GM12878 (cell line): ENCODE data around the gene TTC8. TPM values are rescaled to one million over a fixed set of nuclear protein-coding genes. Genes with fewer than 3 reads are reported as not detected.

ENCODE experiments used
- ATAC-seq: fragments of 200-7000 bp; cut with Tn5 transposase; 3 replicates; pipeline ENCODE4 v1.9.1; 2020; ENCODE audit warnings: mild to moderate bottlenecking, moderate library complexity
- BruUV-seq: library from RNA; stranded (reverse); fragments of 400-500 nt; replicated peaks from 2 replicates; lab custom pipeline; 2021; lab: Mats Ljungman, UMichigan
- CTCF ChIA-PET: fragments of 300-600 bp; sonication (Branson Sonifier 250); formaldehyde crosslinking; extraction: SDS; loops from one replicate; lab custom pipeline; 2021; ENCODE audit warnings: inconsistent platforms; lab: Yijun Ruan, JAX
- POLR2A ChIA-PET: fragments of 350-600 bp; formaldehyde crosslinking; extraction: SDS; loops from one replicate; lab custom pipeline; 2021; ENCODE audit warnings: inconsistent platforms; lab: Charles Lee
- RAD21 ChIA-PET: fragments of 300-600 bp; sonication (Branson Sonifier 250); formaldehyde crosslinking; loops from one replicate; lab custom pipeline; 2023; ENCODE audit warnings: antibody characterized with exemption; ENCODE audit not compliant: unreplicated experiment; lab: Charles Lee
- SMC1A ChIA-PET: fragments of 300-600 bp; sonication (Branson Sonifier 250); formaldehyde crosslinking; loops from one replicate; lab custom pipeline; 2023; ENCODE audit not compliant: unreplicated experiment, uncharacterized antibody; lab: Charles Lee
- DNase-seq: peaks from one replicate; pipeline ENCODE4 v3.0.0-alpha.2; 2011; ENCODE audit warnings: low read depth, low spot score
- FAIRE-seq: peaks from 3 replicates; lab custom pipeline; 2011; peaks lifted over from hg19 to GRCh38; lab: Jason Lieb, UNC
- H2AFZ ChIP-seq: 2 replicates; pipeline ENCODE4 v1.6.0; 2011; ENCODE audit warnings: low read depth, low read length, control low read depth; ENCODE audit not compliant: control insufficient read depth
- H3K27ac ChIP-seq: 2 replicates; pipeline ENCODE4 v1.5.1; 2011; ENCODE audit warnings: control low read depth; ENCODE audit not compliant: control insufficient read depth, insufficient read depth
- H3K27me3 ChIP-seq, 2 experiments: replicated peaks in 1 of 2; 2 replicates each; pipeline versions ENCODE4 v1.6.0 to v1.6.1; 2011; ENCODE audit warnings: low read length in 1 of 2; ENCODE audit not compliant: control insufficient read depth in 2 of 2, insufficient read depth in 2 of 2
- H3K36me3 ChIP-seq, 2 experiments: 2 replicates each; pipeline ENCODE4 v1.5.1; 2011; ENCODE audit warnings: low read length in 1 of 2; ENCODE audit not compliant: control insufficient read depth in 2 of 2, insufficient read depth in 2 of 2
- H3K4me1 ChIP-seq: 2 replicates; pipeline ENCODE4 v1.6.1; 2011; ENCODE audit warnings: mild to moderate bottlenecking, low read length, moderate library complexity, mixed read lengths; ENCODE audit not compliant: control insufficient read depth, insufficient read depth
- H3K4me2 ChIP-seq: 2 replicates; pipeline ENCODE4 v1.6.0; 2011; ENCODE audit warnings: control low read depth; ENCODE audit not compliant: control insufficient read depth, insufficient read depth
- H3K4me3 ChIP-seq: fragments of 200-600 bp; sonication (generic); 2 replicates; pipeline ENCODE4 v1.5.1; 2016
- H3K79me2 ChIP-seq: 2 replicates; pipeline ENCODE4 v1.6.0; 2011; ENCODE audit warnings: low read length; ENCODE audit not compliant: control insufficient read depth, insufficient read depth
- H3K9ac ChIP-seq: 2 replicates; pipeline ENCODE4 v1.8.0; 2011; ENCODE audit warnings: low read length, control low read depth, mixed read lengths; ENCODE audit not compliant: control insufficient read depth, insufficient read depth
- H3K9me3 ChIP-seq: replicated peaks from 3 replicates; pipeline ENCODE4 v1.5.1; 2011; ENCODE audit warnings: mild to moderate bottlenecking, low read length; ENCODE audit not compliant: control insufficient read depth, insufficient read depth
- H4K20me1 ChIP-seq: 2 replicates; pipeline ENCODE4 v1.6.0; 2011; ENCODE audit not compliant: control insufficient read depth, insufficient read depth
- CBX5 ChIP-seq: sonication (generic); IDR thresholded peaks from 2 replicates; pipeline ENCODE4 v1.6.1; 2016; ENCODE audit warnings: low read depth, moderate library complexity, mild to moderate bottlenecking, inconsistent platforms
- CHD4 ChIP-seq: fragments of 200-600 bp; sonication (generic); IDR thresholded peaks from 2 replicates; pipeline ENCODE4 v1.6.1; 2016; ENCODE audit warnings: mild to moderate bottlenecking
- CREM ChIP-seq: IDR thresholded peaks from 2 replicates; pipeline ENCODE4 v1.6.1; 2014; ENCODE audit warnings: antibody characterized with exemption, low read depth
- DPF2 ChIP-seq: fragments of 450-650 bp; IDR thresholded peaks from 2 replicates; pipeline ENCODE4 v1.6.1; 2017; ENCODE audit warnings: mild to moderate bottlenecking
- HDAC2 ChIP-seq: fragments of 200-600 bp; sonication (generic); IDR thresholded peaks from 2 replicates; pipeline ENCODE4 v1.6.1; 2017
- HDAC6 ChIP-seq: fragments of 200-600 bp; sonication (generic); IDR thresholded peaks from one replicate; pipeline ENCODE4 v1.8.0; 2017; ENCODE audit warnings: antibody characterized with exemption; ENCODE audit not compliant: unreplicated experiment
- IKZF1 ChIP-seq: fragments of 450-650 bp; conservative IDR thresholded peaks from 2 replicates; pipeline ENCODE4 v1.6.1; 2017; ENCODE audit warnings: antibody characterized with exemption, mild to moderate bottlenecking
- POLR2A ChIP-seq: IDR thresholded peaks from 2 replicates; pipeline ENCODE4 v1.6.1; 2011; ENCODE audit warnings: low read depth, mild to moderate bottlenecking, low read length
- POLR2AphosphoS5 ChIP-seq: IDR thresholded peaks from 2 replicates; pipeline ENCODE4 v1.6.1; 2011; ENCODE audit warnings: mild to moderate bottlenecking, low read length, inconsistent platforms
- RBBP5 ChIP-seq: fragments of 200-600 bp; sonication (generic); conservative IDR thresholded peaks from 2 replicates; pipeline ENCODE4 v1.6.1; 2016
- TCF3 ChIP-seq: IDR thresholded peaks from 2 replicates; pipeline ENCODE4 v1.6.1; 2012; ENCODE audit warnings: low read depth, mild to moderate bottlenecking, low read length, borderline replicate concordance; ENCODE audit not compliant: insufficient read depth
- WRNIP1 ChIP-seq: IDR thresholded peaks from 2 replicates; pipeline ENCODE4 v1.6.1; 2011; ENCODE audit warnings: low read depth, low read length, improper control_type of control experiment, borderline replicate concordance
- WGBS: methylation state at CpG from one replicate; pipeline ENCODE4 v1.1.6; 2016; ENCODE audit warnings: low lambda C conversion rate; ENCODE audit not compliant: insufficient replicate concordance, insufficient coverage; ENCODE audit errors: missing lambda C conversion rate; 5-methylcytosine and 5-hydroxymethylcytosine counted together
- in situ Hi-C: fragments of 300-500 bp; cut with MboI; formaldehyde crosslinking; loops from 9 replicates; pipeline ENCODE4 v1.14.3; 2018; ENCODE audit warnings: mixed read lengths
- intact Hi-C: fragments of 100-400 bp; cut with micrococcal nuclease; formaldehyde crosslinking; loops from one replicate; pipeline ENCODE4 v1.14.2; 2022; ENCODE audit not compliant: unreplicated experiment
- polyA plus RNA-seq, 11 experiments: library from polyadenylated mRNA; depleted of rRNA in 4 of 11; unstranded in 6 of 11; stranded (reverse) in 5 of 11; fragments of >200 nt; fragmentation: Nextera tagmentation in 4 of 11; fragmentation: Illumina TruSeq in 1 of 11; extraction: Ambion mirVana in 4 of 11; extraction: Trizol in 1 of 11; gene quantifications; 1 replicate in 1 of 11; 2 replicates in 10 of 11; pipeline versions ENCODE4 v1.2.1 to v1.2.3, GENCODE V29; 2011 to 2016; ENCODE audit warnings: inconsistent platforms in 2 of 11, missing spikeins in 2 of 11, low read depth in 1 of 11
- total RNA-seq, 4 experiments: library from RNA; depleted of rRNA in 3 of 4; stranded (reverse); fragments of >200 nt in 3 of 4; fragmentation: Illumina TruSeq in 1 of 4; extraction: Trizol in 1 of 4; gene quantifications; 2 replicates each; pipeline versions ENCODE4 v1.2.1 to v1.2.3, GENCODE V29; 2013 to 2021
- TF ChIP-seq, protein P1 (sequence below): IDR thresholded peaks from 2 replicates; pipeline ENCODE4 v1.6.1; 2012; ENCODE audit warnings: low read depth, low read length, improper control_type of control experiment
- TF ChIP-seq, protein P2 (sequence below): IDR thresholded peaks from 2 replicates; pipeline ENCODE4 v1.6.1; 2011; ENCODE audit warnings: mild to moderate bottlenecking, low read depth, low read length, moderate library complexity; ENCODE audit not compliant: insufficient replicate concordance
- TF ChIP-seq, protein P3 (sequence below): fragments of 450-650 bp; IDR thresholded peaks from 2 replicates; pipeline ENCODE4 v1.6.1; 2017; ENCODE audit warnings: mild to moderate bottlenecking, low read depth, inconsistent platforms; ENCODE audit not compliant: poor library complexity, severe bottlenecking

The TTC8 gene
- total and polyA plus RNA-seq, 10 of the 15 experiments (the other 5 are each of a cell fraction or from before 2014, with no cell fraction given), result 1.5 to 4.6 (median 2.5) TPM

DNA sequence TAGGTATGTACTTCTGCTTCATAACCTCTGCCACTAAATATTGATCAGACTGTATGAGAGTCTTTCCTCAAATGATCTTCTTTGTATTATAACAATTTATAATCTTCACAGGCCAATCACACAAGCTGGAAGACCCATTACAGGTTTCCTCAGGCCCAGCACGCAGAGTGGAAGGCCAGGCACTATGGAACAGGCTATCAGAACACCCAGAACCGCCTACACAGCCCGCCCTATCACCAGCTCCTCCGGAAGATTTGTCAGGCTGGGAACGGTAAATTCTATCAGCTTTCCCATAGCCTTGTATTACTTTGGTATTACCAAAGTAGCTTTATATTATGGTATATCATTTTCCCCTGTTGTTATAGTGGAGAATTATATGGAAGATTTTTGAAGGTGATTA is 16.5 kb downstream of the TTC8 start:
- ChIA-PET SMC1A (no interaction called here), POLR2A (no interaction called here), RAD21 (no interaction called here), CTCF (interaction anchor here (1.4 to 2.6 kb wide), 2 partner anchors 16 to 173 kb away, joined by 3 to 8 read pairs; no protein-coding TSS in a partner anchor)
- H3K27me3 ChIP-seq, result no peaks in the 10 kb centered on the region
- H3K4me1 ChIP-seq, result no peaks in the 10 kb centered on the region
- H2AFZ ChIP-seq, result no peak overlapping the region
- in situ Hi-C loops, result no loop called here
- no peak for TF ChIP-seq POLR2A
- H3K4me2 ChIP-seq, result no peak overlapping the region
- WGBS, result 95% methylated on average over 5 of the region's 5 CpGs
- H4K20me1 ChIP-seq, result no peaks in the 10 kb centered on the region
- H3K79me2 ChIP-seq, result no peaks in the 10 kb centered on the region
- H3K9me3 ChIP-seq, result no peaks in the 10 kb centered on the region
- intact Hi-C loops, result no loop called here
- FAIRE-seq, result no peak
- no peak overlapping the region for H3K4me3 ChIP-seq
- no peak overlapping the region for H3K9ac ChIP-seq
- BruUV-seq, result no TSS peak
- H3K27ac ChIP-seq, result no peak overlapping the region
- no peaks in the 10 kb centered on the region for H3K36me3 ChIP-seq
- no peak for ATAC-seq
- no peak for DNase-seq

DNA sequence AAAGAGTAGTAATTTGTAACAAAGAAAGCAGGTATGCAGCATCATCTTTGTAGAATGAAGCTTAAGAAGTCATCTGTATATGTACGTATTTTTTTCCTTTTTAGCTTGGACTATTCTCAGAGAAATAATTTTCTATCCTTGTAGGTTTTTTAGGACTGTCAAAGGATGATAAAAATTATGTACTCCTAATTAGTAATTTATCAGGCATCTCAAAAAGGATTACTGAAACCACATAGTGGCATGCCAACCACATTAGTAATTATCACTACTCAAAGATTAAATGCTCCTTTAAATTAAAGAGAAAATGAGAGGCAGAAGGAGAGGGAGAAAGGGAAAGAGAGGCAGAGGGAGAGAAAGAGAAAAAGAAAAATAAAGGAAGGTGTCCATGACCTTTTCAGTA is 17.3 kb downstream of the TTC8 start:
- in situ Hi-C loops, result no loop called here
- H2AFZ ChIP-seq, result no peak overlapping the region
- ChIA-PET RAD21 (interaction anchor here (1.2 kb wide), 1 partner anchor 185 kb away, joined by 3 read pairs; no protein-coding TSS in a partner anchor), POLR2A (no interaction called here), CTCF (interaction anchor here (0.8 to 2.6 kb wide), 3 partner anchors 15 to 346 kb away, joined by 3 to 8 read pairs (median 3); no protein-coding TSS in a partner anchor), SMC1A (interaction anchor here (1.5 kb wide), 1 partner anchor 189 kb away, joined by 3 read pairs; no protein-coding TSS in a partner anchor)
- WGBS, result 67% methylated on average over 1 of the region's 1 CpG
- intact Hi-C loops, result no loop called here
- H3K27ac ChIP-seq, result no peak overlapping the region
- no peak overlapping the region for H3K9ac ChIP-seq
- no peaks in the 10 kb centered on the region for H3K79me2 ChIP-seq
- no peak for TF ChIP-seq HDAC6
- TF ChIP-seq IKZF1, result no peak
- TF ChIP-seq, protein P1, sequence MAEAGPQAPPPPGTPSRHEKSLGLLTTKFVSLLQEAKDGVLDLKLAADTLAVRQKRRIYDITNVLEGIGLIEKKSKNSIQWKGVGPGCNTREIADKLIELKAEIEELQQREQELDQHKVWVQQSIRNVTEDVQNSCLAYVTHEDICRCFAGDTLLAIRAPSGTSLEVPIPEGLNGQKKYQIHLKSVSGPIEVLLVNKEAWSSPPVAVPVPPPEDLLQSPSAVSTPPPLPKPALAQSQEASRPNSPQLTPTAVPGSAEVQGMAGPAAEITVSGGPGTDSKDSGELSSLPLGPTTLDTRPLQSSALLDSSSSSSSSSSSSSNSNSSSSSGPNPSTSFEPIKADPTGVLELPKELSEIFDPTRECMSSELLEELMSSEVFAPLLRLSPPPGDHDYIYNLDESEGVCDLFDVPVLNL, result no peak
- TF ChIP-seq DPF2, result no peak
- TF ChIP-seq CHD4, result no peak
- TF ChIP-seq CBX5, result no peak
- no peak for TF ChIP-seq WRNIP1
- TF ChIP-seq HDAC2, result no peak
- TF ChIP-seq RBBP5, result no peak
- TF ChIP-seq CREM, result no peak
- TF ChIP-seq, protein P2, sequence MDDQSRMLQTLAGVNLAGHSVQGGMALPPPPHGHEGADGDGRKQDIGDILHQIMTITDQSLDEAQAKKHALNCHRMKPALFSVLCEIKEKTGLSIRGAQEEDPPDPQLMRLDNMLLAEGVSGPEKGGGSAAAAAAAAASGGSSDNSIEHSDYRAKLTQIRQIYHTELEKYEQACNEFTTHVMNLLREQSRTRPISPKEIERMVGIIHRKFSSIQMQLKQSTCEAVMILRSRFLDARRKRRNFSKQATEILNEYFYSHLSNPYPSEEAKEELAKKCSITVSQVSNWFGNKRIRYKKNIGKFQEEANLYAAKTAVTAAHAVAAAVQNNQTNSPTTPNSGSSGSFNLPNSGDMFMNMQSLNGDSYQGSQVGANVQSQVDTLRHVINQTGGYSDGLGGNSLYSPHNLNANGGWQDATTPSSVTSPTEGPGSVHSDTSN, result no peak
- TF ChIP-seq TCF3, result no peak
- TF ChIP-seq, protein P3, sequence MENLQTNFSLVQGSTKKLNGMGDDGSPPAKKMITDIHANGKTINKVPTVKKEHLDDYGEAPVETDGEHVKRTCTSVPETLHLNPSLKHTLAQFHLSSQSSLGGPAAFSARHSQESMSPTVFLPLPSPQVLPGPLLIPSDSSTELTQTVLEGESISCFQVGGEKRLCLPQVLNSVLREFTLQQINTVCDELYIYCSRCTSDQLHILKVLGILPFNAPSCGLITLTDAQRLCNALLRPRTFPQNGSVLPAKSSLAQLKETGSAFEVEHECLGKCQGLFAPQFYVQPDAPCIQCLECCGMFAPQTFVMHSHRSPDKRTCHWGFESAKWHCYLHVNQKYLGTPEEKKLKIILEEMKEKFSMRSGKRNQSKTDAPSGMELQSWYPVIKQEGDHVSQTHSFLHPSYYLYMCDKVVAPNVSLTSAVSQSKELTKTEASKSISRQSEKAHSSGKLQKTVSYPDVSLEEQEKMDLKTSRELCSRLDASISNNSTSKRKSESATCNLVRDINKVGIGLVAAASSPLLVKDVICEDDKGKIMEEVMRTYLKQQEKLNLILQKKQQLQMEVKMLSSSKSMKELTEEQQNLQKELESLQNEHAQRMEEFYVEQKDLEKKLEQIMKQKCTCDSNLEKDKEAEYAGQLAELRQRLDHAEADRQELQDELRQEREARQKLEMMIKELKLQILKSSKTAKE, result no peak
- TF ChIP-seq POLR2AphosphoS5, result no peak
- H3K4me1 ChIP-seq, result no peaks in the 10 kb centered on the region
- no peaks in the 10 kb centered on the region for H4K20me1 ChIP-seq
- no peaks in the 10 kb centered on the region for H3K36me3 ChIP-seq
- DNase-seq (no peak), ATAC-seq (no peak), FAIRE-seq (no peak)
- H3K4me3 ChIP-seq, result no peak overlapping the region
- BruUV-seq, result no TSS peak
- no peaks in the 10 kb centered on the region for H3K27me3 ChIP-seq
- H3K4me2 ChIP-seq, result no peak overlapping the region
- no peaks in the 10 kb centered on the region for H3K9me3 ChIP-seq
